ENCODE data around the gene CABP1.

Gene CABP1

GRCh38 chr12:120693848-120694247, 53.4 kb downstream of the CABP1 start:
- TF ChIP-seq SIN3A (IDR thresholded peaks at IDR 0.05; ENCODE audit: borderline replicate concordance, insufficient read depth, low read length) (no peak), POLR2AphosphoS5 (IDR thresholded peaks at IDR 0.05; ENCODE audit: low read depth, low read length) (no peak), FOXP2 (optimal IDR thresholded peaks at IDR 0.05; ENCODE audit: borderline replicate concordance, extremely low read depth, extremely low read length, insufficient read depth) (no peak), TAF1 (IDR thresholded peaks at IDR 0.05; ENCODE audit: borderline replicate concordance, insufficient read depth, low read length) (no peak), REST (IDR thresholded peaks at IDR 0.05; ENCODE audit: insufficient read depth in 1 of 2, low read depth in 2 of 2, low read length in 2 of 2) (no peak)

- TF ChIP-seq REST (IDR thresholded peaks at IDR 0.05; ENCODE audit: insufficient read depth in 1 of 2, low read depth in 2 of 2, low read length in 2 of 2) (no peak), SIN3A (IDR thresholded peaks at IDR 0.05; ENCODE audit: borderline replicate concordance, insufficient read depth, low read length) (no peak), TAF1 (IDR thresholded peaks at IDR 0.05; ENCODE audit: borderline replicate concordance, insufficient read depth, low read length) (no peak), FOXP2 (optimal IDR thresholded peaks at IDR 0.05; ENCODE audit: borderline replicate concordance, extremely low read depth, extremely low read length, insufficient read depth) (no peak), POLR2AphosphoS5 (IDR thresholded peaks at IDR 0.05; ENCODE audit: low read depth, low read length) (no peak)
These were observed 56.2 kb downstream of the CABP1 start for GRCh38 chr12:120696626-120697025.

- no peak for TF ChIP-seq REST (IDR thresholded peaks at IDR 0.05; ENCODE audit: insufficient read depth in 1 of 2, low read depth in 2 of 2, low read length in 2 of 2)
- no peak for TF ChIP-seq FOXP2 (optimal IDR thresholded peaks at IDR 0.05; ENCODE audit: borderline replicate concordance, extremely low read depth, extremely low read length, insufficient read depth)
- TF ChIP-seq POLR2AphosphoS5 (IDR thresholded peaks at IDR 0.05; ENCODE audit: low read depth, low read length), result no peak
- TF ChIP-seq SIN3A (IDR thresholded peaks at IDR 0.05; ENCODE audit: borderline replicate concordance, insufficient read depth, low read length), result no peak
- TF ChIP-seq TAF1 (IDR thresholded peaks at IDR 0.05; ENCODE audit: borderline replicate concordance, insufficient read depth, low read length), result no peak
These were observed 56.9 kb downstream of the CABP1 start for GRCh38 chr12:120697344-120697743.

- TF ChIP-seq TAF1 (IDR thresholded peaks at IDR 0.05; ENCODE audit: borderline replicate concordance, insufficient read depth, low read length), result no peak
These were observed 58.2 kb downstream of the CABP1 start for GRCh38 chr12:120698665-120699064.

- TF ChIP-seq FOXP2 (optimal IDR thresholded peaks at IDR 0.05; ENCODE audit: borderline replicate concordance, extremely low read depth, extremely low read length, insufficient read depth) (no peak), TAF1 (IDR thresholded peaks at IDR 0.05; ENCODE audit: borderline replicate concordance, insufficient read depth, low read length) (no peak), SIN3A (IDR thresholded peaks at IDR 0.05; ENCODE audit: borderline replicate concordance, insufficient read depth, low read length) (no peak), REST (IDR thresholded peaks at IDR 0.05; ENCODE audit: insufficient read depth in 1 of 2, low read depth in 2 of 2, low read length in 2 of 2) (no peak)
These were observed 59.1 kb downstream of the CABP1 start for GRCh38 chr12:120699553-120699952.

All from PFSK-1 (cell line).